Liver (tissue), 9 donors: Measurements from ENCODE around the gene USP9X. TPM values are rescaled to one million over a fixed set of nuclear protein-coding genes. Genes with fewer than 3 reads are reported as not detected.

Experiments used
- DNase-seq: peaks from one replicate; pipeline ENCODE4 v3.0.0-alpha.2; 2017; ENCODE audit warnings: low spot score
- H3K27ac ChIP-seq, 2 donors: one replicate each; pipeline ENCODE4 v1.7.0; 2013; ENCODE audit warnings: inconsistent platforms in 2 of 2, low read length in 2 of 2, control low read depth in 1 of 2, low read depth in 1 of 2, mild to moderate bottlenecking in 1 of 2
- H3K27me3 ChIP-seq, 4 donors: one replicate each; pipeline versions ENCODE4 v1.6.1 to v1.7.0; 2013; ENCODE audit warnings: low read length in 3 of 4, inconsistent platforms in 1 of 4, mild to moderate bottlenecking in 1 of 4, moderate library complexity in 1 of 4; ENCODE audit not compliant: control insufficient read depth in 4 of 4, insufficient read depth in 4 of 4
- H3K36me3 ChIP-seq, 4 donors: one replicate each; pipeline versions ENCODE4 v1.6.1 to v1.7.0; 2013; ENCODE audit warnings: low read length in 3 of 4, mild to moderate bottlenecking in 3 of 4, low read depth in 1 of 4, moderate library complexity in 1 of 4; ENCODE audit not compliant: control insufficient read depth in 4 of 4, insufficient read depth in 3 of 4
- H3K4me1 ChIP-seq, 4 donors: one replicate each; pipeline versions ENCODE4 v1.6.1 to v1.7.0; 2013; ENCODE audit warnings: low read length in 3 of 4, mild to moderate bottlenecking in 3 of 4, moderate library complexity in 1 of 4; ENCODE audit not compliant: control insufficient read depth in 4 of 4, insufficient read depth in 4 of 4
- H3K4me3 ChIP-seq, 3 donors: one replicate each; pipeline versions ENCODE4 v1.6.1 to v1.7.0; 2013; ENCODE audit warnings: low read length in 3 of 3, control low read depth in 1 of 3, low read depth in 1 of 3, mild to moderate bottlenecking in 1 of 3
- H3K9ac ChIP-seq, 2 donors: one replicate each; pipeline ENCODE4 v1.7.0; 2013; ENCODE audit warnings: low read length in 2 of 2, mild to moderate bottlenecking in 2 of 2, moderate library complexity in 2 of 2, control low read depth in 1 of 2, low read depth in 1 of 2
- H3K9me3 ChIP-seq, 4 donors: one replicate each; pipeline versions ENCODE4 v1.6.1 to v1.7.0; 2013; ENCODE audit warnings: low read length in 3 of 4; ENCODE audit not compliant: control insufficient read depth in 4 of 4
- EGR1 ChIP-seq, 2 donors: IDR thresholded peaks; 2 replicates each; pipeline ENCODE4 v1.6.1; 2016 to 2018; ENCODE audit warnings: antibody characterized with exemption in 2 of 2, low read depth in 2 of 2
- FOXA1 ChIP-seq: IDR thresholded peaks from 2 replicates; pipeline ENCODE4 v1.6.1; 2016; ENCODE audit warnings: antibody characterized with exemption
- FOXA2 ChIP-seq: IDR thresholded peaks from 2 replicates; pipeline ENCODE4 v1.6.1; 2016; ENCODE audit warnings: antibody characterized with exemption
- GABPA ChIP-seq, 2 donors: IDR thresholded peaks in 1 of 2; conservative IDR thresholded peaks in 1 of 2; 2 replicates each; pipeline ENCODE4 v1.6.1; 2016; ENCODE audit warnings: antibody characterized with exemption in 2 of 2, mild to moderate bottlenecking in 1 of 2, moderate library complexity in 1 of 2
- HNF4G ChIP-seq: IDR thresholded peaks from 2 replicates; pipeline ENCODE4 v1.6.1; 2016; ENCODE audit warnings: antibody characterized with exemption
- RAD21 ChIP-seq, 2 donors: IDR thresholded peaks; 2 replicates each; pipeline ENCODE4 v1.6.1; 2016; ENCODE audit warnings: antibody characterized with exemption in 2 of 2, mild to moderate bottlenecking in 2 of 2
- SP1 ChIP-seq: IDR thresholded peaks from 2 replicates; pipeline ENCODE4 v1.6.1; 2018; ENCODE audit warnings: antibody characterized with exemption, mild to moderate bottlenecking
- YY1 ChIP-seq: IDR thresholded peaks from 2 replicates; pipeline ENCODE4 v1.6.1; 2016; ENCODE audit warnings: antibody characterized with exemption, mild to moderate bottlenecking
- WGBS: extraction: QIAGEN DNeasy Blood & Tissue Kit; methylation state at CpG from one replicate; pipeline ENCODE4 v1.1.7; 2013; 5-methylcytosine and 5-hydroxymethylcytosine counted together
- polyA plus RNA-seq, 2 donors: library from polyadenylated mRNA; stranded (reverse) in 1 of 2; unstranded in 1 of 2; fragments of 200-250 nt in 1 of 2; fragments of >200 nt in 1 of 2; fragmentation: Nextera tagmentation in 1 of 2; extraction: Ambion mirVana in 1 of 2; gene quantifications; one replicate each; pipeline versions ENCODE4 v1.2.1 to v1.2.3, GENCODE V29; 2013 to 2015
- total RNA-seq, 2 donors: library from RNA; depleted of rRNA; stranded (reverse); fragments of >200 nt; gene quantifications; one replicate each; pipeline ENCODE4 v1.2.3, GENCODE V29; 2014
- TF ChIP-seq, protein P1 (sequence below): IDR thresholded peaks from 2 replicates; pipeline ENCODE4 v1.6.1; 2016; ENCODE audit warnings: antibody characterized with exemption, mild to moderate bottlenecking
- TF ChIP-seq, protein P2 (sequence below): IDR thresholded peaks from 2 replicates; pipeline ENCODE4 v1.6.1; 2016; ENCODE audit warnings: antibody characterized with exemption
- TF ChIP-seq, protein P3 (sequence below): IDR thresholded peaks from 2 replicates; pipeline ENCODE4 v1.6.1; 2016; ENCODE audit warnings: antibody characterized with exemption
- TF ChIP-seq, protein P4 (sequence below): fragments of 150-350 bp; IDR thresholded peaks from 2 replicates; pipeline ENCODE4 v1.5.1; 2017; ENCODE audit warnings: improper control_type of control experiment, low read depth, low read length; ENCODE audit not compliant: missing input control
- TF ChIP-seq, protein P5 (sequence below): IDR thresholded peaks from 2 replicates; pipeline ENCODE4 v1.6.1; 2016; ENCODE audit warnings: antibody characterized with exemption
- donor health status: healthy.
- donor health status: healthy.
- donor health status: healthy.
- donor health status: healthy.
- donor health status: healthy.

USP9X gene
- total and polyA plus RNA-seq, 4 donors = 13.4 to 117 (median 60.9) TPM

DNA sequence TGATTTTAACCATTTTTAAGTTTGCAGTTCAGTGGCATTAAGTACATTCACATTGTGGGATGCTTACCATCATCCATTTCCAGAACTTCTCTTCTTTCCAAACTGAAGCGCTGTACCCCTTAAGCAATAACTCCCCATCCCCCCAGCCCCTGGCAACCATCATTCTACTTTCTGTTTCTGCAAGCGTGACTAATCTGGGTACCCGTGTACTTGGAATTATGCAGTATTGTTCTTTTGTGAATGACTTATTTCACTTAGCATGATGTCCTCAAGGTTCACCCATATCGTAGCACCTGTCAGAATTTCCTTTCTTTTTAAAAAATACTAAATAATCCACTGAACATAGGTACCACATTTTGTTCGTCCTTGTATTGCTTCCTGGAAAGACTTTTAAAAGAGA lies 32.9 kb downstream of the USP9X start (continued):
- TF ChIP-seq, protein P1, sequence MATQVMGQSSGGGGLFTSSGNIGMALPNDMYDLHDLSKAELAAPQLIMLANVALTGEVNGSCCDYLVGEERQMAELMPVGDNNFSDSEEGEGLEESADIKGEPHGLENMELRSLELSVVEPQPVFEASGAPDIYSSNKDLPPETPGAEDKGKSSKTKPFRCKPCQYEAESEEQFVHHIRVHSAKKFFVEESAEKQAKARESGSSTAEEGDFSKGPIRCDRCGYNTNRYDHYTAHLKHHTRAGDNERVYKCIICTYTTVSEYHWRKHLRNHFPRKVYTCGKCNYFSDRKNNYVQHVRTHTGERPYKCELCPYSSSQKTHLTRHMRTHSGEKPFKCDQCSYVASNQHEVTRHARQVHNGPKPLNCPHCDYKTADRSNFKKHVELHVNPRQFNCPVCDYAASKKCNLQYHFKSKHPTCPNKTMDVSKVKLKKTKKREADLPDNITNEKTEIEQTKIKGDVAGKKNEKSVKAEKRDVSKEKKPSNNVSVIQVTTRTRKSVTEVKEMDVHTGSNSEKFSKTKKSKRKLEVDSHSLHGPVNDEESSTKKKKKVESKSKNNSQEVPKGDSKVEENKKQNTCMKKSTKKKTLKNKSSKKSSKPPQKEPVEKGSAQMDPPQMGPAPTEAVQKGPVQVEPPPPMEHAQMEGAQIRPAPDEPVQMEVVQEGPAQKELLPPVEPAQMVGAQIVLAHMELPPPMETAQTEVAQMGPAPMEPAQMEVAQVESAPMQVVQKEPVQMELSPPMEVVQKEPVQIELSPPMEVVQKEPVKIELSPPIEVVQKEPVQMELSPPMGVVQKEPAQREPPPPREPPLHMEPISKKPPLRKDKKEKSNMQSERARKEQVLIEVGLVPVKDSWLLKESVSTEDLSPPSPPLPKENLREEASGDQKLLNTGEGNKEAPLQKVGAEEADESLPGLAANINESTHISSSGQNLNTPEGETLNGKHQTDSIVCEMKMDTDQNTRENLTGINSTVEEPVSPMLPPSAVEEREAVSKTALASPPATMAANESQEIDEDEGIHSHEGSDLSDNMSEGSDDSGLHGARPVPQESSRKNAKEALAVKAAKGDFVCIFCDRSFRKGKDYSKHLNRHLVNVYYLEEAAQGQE = no peak
- TF ChIP-seq SP1 (no peak), HNF4G (no peak), EGR1 (IDR thresholded peaks at IDR 0.05; ENCODE audit: low read depth in 2 of 2) (no peak)
- TF ChIP-seq, protein P2, sequence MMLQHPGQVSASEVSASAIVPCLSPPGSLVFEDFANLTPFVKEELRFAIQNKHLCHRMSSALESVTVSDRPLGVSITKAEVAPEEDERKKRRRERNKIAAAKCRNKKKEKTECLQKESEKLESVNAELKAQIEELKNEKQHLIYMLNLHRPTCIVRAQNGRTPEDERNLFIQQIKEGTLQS = no peak
- TF ChIP-seq, protein P3, sequence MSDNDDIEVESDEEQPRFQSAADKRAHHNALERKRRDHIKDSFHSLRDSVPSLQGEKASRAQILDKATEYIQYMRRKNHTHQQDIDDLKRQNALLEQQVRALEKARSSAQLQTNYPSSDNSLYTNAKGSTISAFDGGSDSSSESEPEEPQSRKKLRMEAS = no peak

DNA sequence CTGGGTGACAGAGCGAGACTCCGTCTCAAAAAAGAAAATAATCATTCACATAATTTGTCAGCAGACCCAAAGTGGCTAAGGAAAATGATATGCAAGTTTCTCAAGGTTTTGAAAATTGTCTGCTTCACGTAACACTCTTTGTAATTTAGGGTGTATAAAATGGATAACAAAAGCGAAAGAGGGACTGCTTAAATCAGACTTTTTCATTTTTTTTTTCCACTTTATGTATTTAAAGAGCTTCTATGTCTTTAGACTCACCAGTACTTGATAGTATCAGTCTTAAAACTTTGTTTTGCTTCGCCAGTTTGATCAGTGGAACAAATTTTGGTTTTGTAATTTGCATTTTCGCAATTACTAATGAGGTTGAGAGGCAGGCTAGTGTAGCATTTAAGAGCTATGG lies 34.6 kb downstream of the USP9X start:
- Histone ChIP-seq H3K9ac (no peak overlapping the region), H3K4me1 (peaks cover 2 to 27% (median 22%) of the 10 kb centered on the region in 4 donors), H3K9me3 (no peaks in the 10 kb centered on the region), H3K36me3 (peaks cover 0 to 8% (median under 1%) of the 10 kb centered on the region in 4 donors), H3K27me3 (no peaks in the 10 kb centered on the region), H3K4me3 (no peak overlapping the region), H3K27ac (no peak overlapping the region)
- TF ChIP-seq GABPA (IDR thresholded peaks at IDR 0.05 in 1 of 2, conservative IDR thresholded peaks at IDR 0.05 in 1 of 2) (no peak), FOXA2 (no peak), RAD21 (IDR thresholded peaks at IDR 0.05) (no peak), EGR1 (IDR thresholded peaks at IDR 0.05; ENCODE audit: low read depth in 2 of 2) (no peak), YY1 (no peak), FOXA1 (no peak)
- TF ChIP-seq, protein P2 = no peak
- TF ChIP-seq, protein P4, sequence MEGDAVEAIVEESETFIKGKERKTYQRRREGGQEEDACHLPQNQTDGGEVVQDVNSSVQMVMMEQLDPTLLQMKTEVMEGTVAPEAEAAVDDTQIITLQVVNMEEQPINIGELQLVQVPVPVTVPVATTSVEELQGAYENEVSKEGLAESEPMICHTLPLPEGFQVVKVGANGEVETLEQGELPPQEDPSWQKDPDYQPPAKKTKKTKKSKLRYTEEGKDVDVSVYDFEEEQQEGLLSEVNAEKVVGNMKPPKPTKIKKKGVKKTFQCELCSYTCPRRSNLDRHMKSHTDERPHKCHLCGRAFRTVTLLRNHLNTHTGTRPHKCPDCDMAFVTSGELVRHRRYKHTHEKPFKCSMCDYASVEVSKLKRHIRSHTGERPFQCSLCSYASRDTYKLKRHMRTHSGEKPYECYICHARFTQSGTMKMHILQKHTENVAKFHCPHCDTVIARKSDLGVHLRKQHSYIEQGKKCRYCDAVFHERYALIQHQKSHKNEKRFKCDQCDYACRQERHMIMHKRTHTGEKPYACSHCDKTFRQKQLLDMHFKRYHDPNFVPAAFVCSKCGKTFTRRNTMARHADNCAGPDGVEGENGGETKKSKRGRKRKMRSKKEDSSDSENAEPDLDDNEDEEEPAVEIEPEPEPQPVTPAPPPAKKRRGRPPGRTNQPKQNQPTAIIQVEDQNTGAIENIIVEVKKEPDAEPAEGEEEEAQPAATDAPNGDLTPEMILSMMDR = no peak
- TF ChIP-seq, protein P3 = no peak
- TF ChIP-seq, protein P1 = no peak
- TF ChIP-seq, protein P5, sequence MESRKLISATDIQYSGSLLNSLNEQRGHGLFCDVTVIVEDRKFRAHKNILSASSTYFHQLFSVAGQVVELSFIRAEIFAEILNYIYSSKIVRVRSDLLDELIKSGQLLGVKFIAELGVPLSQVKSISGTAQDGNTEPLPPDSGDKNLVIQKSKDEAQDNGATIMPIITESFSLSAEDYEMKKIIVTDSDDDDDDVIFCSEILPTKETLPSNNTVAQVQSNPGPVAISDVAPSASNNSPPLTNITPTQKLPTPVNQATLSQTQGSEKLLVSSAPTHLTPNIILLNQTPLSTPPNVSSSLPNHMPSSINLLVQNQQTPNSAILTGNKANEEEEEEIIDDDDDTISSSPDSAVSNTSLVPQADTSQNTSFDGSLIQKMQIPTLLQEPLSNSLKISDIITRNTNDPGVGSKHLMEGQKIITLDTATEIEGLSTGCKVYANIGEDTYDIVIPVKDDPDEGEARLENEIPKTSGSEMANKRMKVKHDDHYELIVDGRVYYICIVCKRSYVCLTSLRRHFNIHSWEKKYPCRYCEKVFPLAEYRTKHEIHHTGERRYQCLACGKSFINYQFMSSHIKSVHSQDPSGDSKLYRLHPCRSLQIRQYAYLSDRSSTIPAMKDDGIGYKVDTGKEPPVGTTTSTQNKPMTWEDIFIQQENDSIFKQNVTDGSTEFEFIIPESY = no peak
- 83% methylated on average over 6 of the region's 6 CpGs for WGBS
- DNase-seq = no peak
